Caco-2 (cell line): Measurements from ENCODE around the gene CFAP157. TPM values are rescaled to one million over a fixed set of nuclear protein-coding genes. Genes with fewer than 3 reads are reported as not detected.

Experiments
- BruUV-seq: library from RNA; stranded (reverse); fragments of 400-500 nt; replicated peaks from 2 replicates; lab custom pipeline; 2021; lab: Mats Ljungman, UMichigan
- CTCF ChIA-PET: fragments of 300-600 bp; sonication (Branson Sonifier 250); formaldehyde crosslinking; loops from one replicate; lab custom pipeline; 2022; ENCODE audit warnings: antibody characterized with exemption; lab: Charles Lee
- POLR2A ChIA-PET: fragments of 300-600 bp; sonication (Branson Sonifier 250); formaldehyde crosslinking; loops from one replicate; lab custom pipeline; 2022; ENCODE audit warnings: antibody characterized with exemption; lab: Charles Lee
- DNase-seq, 2 experiments: peaks; one replicate each; pipeline versions ENCODE4 v3.0.0 to v3.0.0-alpha.2; 2020 to 2022
- H3K27me3 ChIP-seq: replicated peaks from 2 replicates; pipeline ENCODE4 v1.6.0; 2011; ENCODE audit warnings: low read length; ENCODE audit not compliant: control insufficient read depth, insufficient read depth
- H3K36me3 ChIP-seq: 2 replicates; pipeline ENCODE4 v1.5.1; 2011; ENCODE audit warnings: low read length; ENCODE audit not compliant: control insufficient read depth, insufficient read depth
- H3K4me1 ChIP-seq: fragments of 250-450 bp; sonication (Bioruptor Pico); 2 replicates; pipeline ENCODE4 v1.5.1; 2020; ENCODE audit warnings: mild to moderate bottlenecking
- H3K4me3 ChIP-seq: 2 replicates; pipeline ENCODE4 v1.5.1; 2011; ENCODE audit warnings: low read depth, mild to moderate bottlenecking, control low read depth, low read length
- H3K9me3 ChIP-seq: fragments of 250-450 bp; sonication (Bioruptor Pico); 2 replicates; pipeline ENCODE4 v1.5.1; 2020; ENCODE audit warnings: mild to moderate bottlenecking, moderate library complexity
- H3K27ac Mint-ChIP-seq: one replicate; pipeline ENCODE4 v1.8.0; 2022; ENCODE audit warnings: mixed read lengths; ENCODE audit not compliant: unreplicated experiment
- H3K27me3 Mint-ChIP-seq: one replicate; pipeline ENCODE4 v1.8.0; 2022; ENCODE audit warnings: mixed read lengths; ENCODE audit not compliant: insufficient read depth, unreplicated experiment
- H3K36me3 Mint-ChIP-seq: one replicate; pipeline ENCODE4 v1.8.0; 2022; ENCODE audit warnings: mild to moderate bottlenecking, mixed read lengths; ENCODE audit not compliant: insufficient read depth, unreplicated experiment
- H3K4me1 Mint-ChIP-seq: one replicate; pipeline ENCODE4 v1.8.0; 2022; ENCODE audit warnings: low read depth, mixed read lengths; ENCODE audit not compliant: unreplicated experiment
- H3K4me3 Mint-ChIP-seq: one replicate; pipeline ENCODE4 v1.8.0; 2022; ENCODE audit warnings: mild to moderate bottlenecking, moderate library complexity, mixed read lengths; ENCODE audit not compliant: unreplicated experiment
- H3K9me3 Mint-ChIP-seq: one replicate; pipeline ENCODE4 v1.8.0; 2022; ENCODE audit warnings: mixed read lengths; ENCODE audit not compliant: unreplicated experiment
- intact Hi-C: fragments of 100-400 bp; cut with micrococcal nuclease; formaldehyde crosslinking; loops from one replicate; pipeline ENCODE4 v1.10.0; 2022; ENCODE audit not compliant: unreplicated experiment
- total RNA-seq: library from RNA; stranded (reverse); gene quantifications from 2 replicates; pipeline ENCODE4 v1.2.3, GENCODE V29; 2022
- TF ChIP-seq, protein P1 (sequence below), 2 experiments: fragments of 200-600 bp in 1 of 2; IDR thresholded peaks; 1 replicate in 1 of 2; 2 replicates in 1 of 2; pipeline versions ENCODE4 v1.5.1 to v1.8.0; 2011 to 2022; ENCODE audit warnings: antibody characterized with exemption in 1 of 2, control low read depth in 1 of 2, inconsistent platforms in 1 of 2, low read depth in 1 of 2, low read length in 1 of 2, mild to moderate bottlenecking in 1 of 2, moderate library complexity in 1 of 2; ENCODE audit not compliant: insufficient read depth in 1 of 2, severe bottlenecking in 1 of 2, unreplicated experiment in 1 of 2

Gene CFAP157
- total RNA-seq, 1 experiment from 2014 or later: not detected

DNA sequence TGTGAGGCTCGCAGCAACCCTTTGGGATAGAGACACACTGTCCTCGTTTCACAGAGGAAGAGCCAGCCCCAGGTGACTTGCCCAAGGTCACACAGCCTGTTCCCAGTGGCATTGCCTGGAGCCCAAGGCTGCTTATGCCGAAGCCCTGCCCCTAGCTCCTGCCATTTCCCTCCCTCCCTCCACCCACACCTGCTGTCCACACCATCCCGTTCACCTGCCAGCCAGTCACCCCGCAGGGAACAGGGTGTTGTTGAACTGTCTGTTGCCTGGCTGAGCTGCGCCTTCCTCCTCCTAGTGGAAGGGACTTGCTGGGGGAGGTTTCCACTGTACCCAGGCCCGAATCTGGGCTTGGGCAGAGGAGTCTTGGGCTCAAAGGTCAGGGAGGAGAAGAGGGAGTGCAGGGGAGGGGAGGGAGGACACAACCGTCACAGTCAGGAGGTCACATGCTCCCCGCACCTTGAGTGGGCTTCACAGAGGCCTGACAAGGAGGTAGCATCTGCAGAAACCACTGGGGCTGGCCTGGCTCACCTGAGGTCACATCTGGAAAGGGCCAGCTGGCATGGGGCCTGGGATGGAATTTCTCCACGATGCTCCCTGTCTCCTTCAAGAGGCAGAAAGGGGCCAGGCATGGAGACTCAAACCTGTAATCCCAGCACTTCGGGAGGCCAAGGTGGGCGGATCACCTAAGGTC lies 15.4 kb downstream of the CFAP157 start:
- H3K4me3 Mint-ChIP-seq: no peak overlapping the region
- peaks cover 4% of the 10 kb centered on the region for H3K27me3 Mint-ChIP-seq
- H3K36me3 ChIP-seq: no peaks in the 10 kb centered on the region
- no peak for DNase-seq
- intact Hi-C loops: no loop called here
- no peaks in the 10 kb centered on the region for H3K27me3 ChIP-seq
- no peaks in the 10 kb centered on the region for H3K4me1 ChIP-seq
- no TSS peak for BruUV-seq
- no peaks in the 10 kb centered on the region for H3K36me3 Mint-ChIP-seq
- H3K4me3 ChIP-seq: no peak overlapping the region
- no peaks in the 10 kb centered on the region for H3K9me3 ChIP-seq
- TF ChIP-seq, protein P1, sequence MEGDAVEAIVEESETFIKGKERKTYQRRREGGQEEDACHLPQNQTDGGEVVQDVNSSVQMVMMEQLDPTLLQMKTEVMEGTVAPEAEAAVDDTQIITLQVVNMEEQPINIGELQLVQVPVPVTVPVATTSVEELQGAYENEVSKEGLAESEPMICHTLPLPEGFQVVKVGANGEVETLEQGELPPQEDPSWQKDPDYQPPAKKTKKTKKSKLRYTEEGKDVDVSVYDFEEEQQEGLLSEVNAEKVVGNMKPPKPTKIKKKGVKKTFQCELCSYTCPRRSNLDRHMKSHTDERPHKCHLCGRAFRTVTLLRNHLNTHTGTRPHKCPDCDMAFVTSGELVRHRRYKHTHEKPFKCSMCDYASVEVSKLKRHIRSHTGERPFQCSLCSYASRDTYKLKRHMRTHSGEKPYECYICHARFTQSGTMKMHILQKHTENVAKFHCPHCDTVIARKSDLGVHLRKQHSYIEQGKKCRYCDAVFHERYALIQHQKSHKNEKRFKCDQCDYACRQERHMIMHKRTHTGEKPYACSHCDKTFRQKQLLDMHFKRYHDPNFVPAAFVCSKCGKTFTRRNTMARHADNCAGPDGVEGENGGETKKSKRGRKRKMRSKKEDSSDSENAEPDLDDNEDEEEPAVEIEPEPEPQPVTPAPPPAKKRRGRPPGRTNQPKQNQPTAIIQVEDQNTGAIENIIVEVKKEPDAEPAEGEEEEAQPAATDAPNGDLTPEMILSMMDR (IDR thresholded peaks at IDR 0.05; ENCODE audit: insufficient read depth in 1 of 2, low read depth in 1 of 2, low read length in 1 of 2, severe bottlenecking in 1 of 2, unreplicated experiment in 1 of 2): no peak
- H3K4me1 Mint-ChIP-seq: no peaks in the 10 kb centered on the region
- ChIA-PET POLR2A (no interaction called here), CTCF (interaction anchor here (0.8 to 1.3 kb wide), 2 partner anchors 12 to 22 kb away, joined by 3 read pairs; no protein-coding TSS in a partner anchor)
- H3K27ac Mint-ChIP-seq: no peak overlapping the region
- H3K9me3 Mint-ChIP-seq: no peaks in the 10 kb centered on the region

DNA sequence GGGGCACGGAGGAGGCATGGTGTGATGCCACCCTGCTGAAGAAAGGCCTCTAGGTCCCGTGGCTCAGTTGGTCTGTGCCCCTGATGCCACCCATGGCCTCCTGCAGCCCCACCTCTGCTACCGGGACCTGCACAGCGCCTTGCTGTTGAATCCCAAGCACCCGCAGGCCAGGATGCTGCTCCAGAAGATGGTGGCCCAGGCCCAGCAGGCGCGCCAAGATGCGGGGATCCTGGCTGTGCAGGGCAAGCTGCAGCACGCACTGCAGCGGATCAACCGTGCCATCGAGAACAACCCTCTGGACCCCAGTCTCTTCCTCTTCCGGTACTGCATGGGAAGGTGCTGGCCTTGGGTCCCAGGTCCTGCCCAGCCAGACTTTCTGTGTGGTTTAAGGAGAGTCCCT lies 16.2 kb downstream of the CFAP157 start:
- Histone ChIP-seq H3K9me3 (no peaks in the 10 kb centered on the region), H3K36me3 (no peaks in the 10 kb centered on the region), H3K4me1 (no peaks in the 10 kb centered on the region), H3K4me3 (no peak overlapping the region), H3K27me3 (no peaks in the 10 kb centered on the region)
- Mint-ChIP-seq H3K27me3 (peaks cover 4% of the 10 kb centered on the region), H3K4me1 (no peaks in the 10 kb centered on the region), H3K4me3 (no peak overlapping the region), H3K9me3 (no peaks in the 10 kb centered on the region), H3K27ac (no peak overlapping the region), H3K36me3 (no peaks in the 10 kb centered on the region)
- ChIA-PET CTCF (interaction anchor here (0.8 kb wide), 1 partner anchor 106 kb away, joined by 3 read pairs; no protein-coding TSS in a partner anchor), POLR2A (no interaction called here)
- no peak for DNase-seq
- intact Hi-C loops: no loop called here
- TF ChIP-seq, protein P1 (IDR thresholded peaks at IDR 0.05; ENCODE audit: insufficient read depth in 1 of 2, low read depth in 1 of 2, low read length in 1 of 2, severe bottlenecking in 1 of 2, unreplicated experiment in 1 of 2): no peak
- no TSS peak for BruUV-seq

DNA sequence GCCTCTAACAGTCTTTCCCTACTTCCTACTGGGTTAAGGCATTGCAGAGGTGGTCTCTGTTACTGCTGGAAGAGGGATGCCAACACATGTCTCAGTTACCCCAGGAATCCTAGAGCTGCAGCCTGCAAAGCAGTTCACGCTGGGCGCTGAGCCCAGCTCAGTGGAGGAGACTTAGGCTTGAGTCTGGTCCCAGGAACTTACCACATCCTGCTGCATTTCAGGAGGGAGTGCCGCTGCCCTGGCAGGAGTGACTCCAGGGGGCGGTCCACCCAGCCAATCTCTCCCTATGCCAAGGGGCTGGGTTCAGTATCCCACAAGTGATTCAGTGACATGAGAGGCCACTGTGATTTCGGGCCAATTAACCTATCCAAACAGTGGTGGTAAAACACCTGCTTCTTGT lies 16.7 kb downstream of the CFAP157 start:
- TF ChIP-seq, protein P1 (IDR thresholded peaks at IDR 0.05; ENCODE audit: insufficient read depth in 1 of 2, low read depth in 1 of 2, low read length in 1 of 2, severe bottlenecking in 1 of 2, unreplicated experiment in 1 of 2): no peak
- no peak for DNase-seq
- ChIA-PET POLR2A (no interaction called here), CTCF (interaction anchor here (0.8 kb wide), 1 partner anchor 106 kb away, joined by 3 read pairs; no protein-coding TSS in a partner anchor)
- intact Hi-C loops: no loop called here
- no peak overlapping the region for H3K4me3 Mint-ChIP-seq
- Histone ChIP-seq H3K4me3 (no peak overlapping the region), H3K27me3 (no peaks in the 10 kb centered on the region), H3K4me1 (no peaks in the 10 kb centered on the region), H3K9me3 (no peaks in the 10 kb centered on the region), H3K36me3 (no peaks in the 10 kb centered on the region)
- H3K27me3 Mint-ChIP-seq: peaks cover 4% of the 10 kb centered on the region
- no peaks in the 10 kb centered on the region for H3K36me3 Mint-ChIP-seq
- H3K27ac Mint-ChIP-seq: no peak overlapping the region
- BruUV-seq: no TSS peak
- H3K4me1 Mint-ChIP-seq: no peaks in the 10 kb centered on the region
- no peaks in the 10 kb centered on the region for H3K9me3 Mint-ChIP-seq
